H1 (cell line): Measurements from ENCODE around the gene OSM. TPM values are rescaled to one million over a fixed set of nuclear protein-coding genes. Genes with fewer than 3 reads are reported as not detected.

ENCODE experiments used
- FOSL1 ChIP-seq: IDR thresholded peaks from 2 replicates; pipeline ENCODE4 v1.6.1; 2011; ENCODE audit warnings: mild to moderate bottlenecking, low read depth, low read length, moderate library complexity; ENCODE audit not compliant: insufficient read depth
- polyA plus RNA-seq, 7 experiments: library from polyadenylated mRNA; depleted of rRNA in 3 of 7; stranded (reverse) in 5 of 7; unstranded in 2 of 7; fragments of >200 nt in 5 of 7; fragments of 200-250 nt in 2 of 7; gene quantifications; 1 replicate in 5 of 7; 2 replicates in 1 of 7; 4 replicates in 1 of 7; pipeline versions ENCODE4 v1.2.1 to v1.2.3, GENCODE V29; 2011 to 2013; ENCODE audit warnings: missing spikeins in 2 of 7, mixed read lengths in 2 of 7
- total RNA-seq: library from RNA; stranded (reverse); fragmentation: NEBNext Ultra II Directional; extraction: Animal tissue kit (Norgen Biotek cat#: 25700); gene quantifications from 2 replicates; pipeline ENCODE4 v1.2.1, GENCODE V29; 2021

OSM gene
- total and polyA plus RNA-seq, 2 of the 8 experiments (the other 6 are each of a cell fraction or from before 2014, with no cell fraction given), result not detected

DNA sequence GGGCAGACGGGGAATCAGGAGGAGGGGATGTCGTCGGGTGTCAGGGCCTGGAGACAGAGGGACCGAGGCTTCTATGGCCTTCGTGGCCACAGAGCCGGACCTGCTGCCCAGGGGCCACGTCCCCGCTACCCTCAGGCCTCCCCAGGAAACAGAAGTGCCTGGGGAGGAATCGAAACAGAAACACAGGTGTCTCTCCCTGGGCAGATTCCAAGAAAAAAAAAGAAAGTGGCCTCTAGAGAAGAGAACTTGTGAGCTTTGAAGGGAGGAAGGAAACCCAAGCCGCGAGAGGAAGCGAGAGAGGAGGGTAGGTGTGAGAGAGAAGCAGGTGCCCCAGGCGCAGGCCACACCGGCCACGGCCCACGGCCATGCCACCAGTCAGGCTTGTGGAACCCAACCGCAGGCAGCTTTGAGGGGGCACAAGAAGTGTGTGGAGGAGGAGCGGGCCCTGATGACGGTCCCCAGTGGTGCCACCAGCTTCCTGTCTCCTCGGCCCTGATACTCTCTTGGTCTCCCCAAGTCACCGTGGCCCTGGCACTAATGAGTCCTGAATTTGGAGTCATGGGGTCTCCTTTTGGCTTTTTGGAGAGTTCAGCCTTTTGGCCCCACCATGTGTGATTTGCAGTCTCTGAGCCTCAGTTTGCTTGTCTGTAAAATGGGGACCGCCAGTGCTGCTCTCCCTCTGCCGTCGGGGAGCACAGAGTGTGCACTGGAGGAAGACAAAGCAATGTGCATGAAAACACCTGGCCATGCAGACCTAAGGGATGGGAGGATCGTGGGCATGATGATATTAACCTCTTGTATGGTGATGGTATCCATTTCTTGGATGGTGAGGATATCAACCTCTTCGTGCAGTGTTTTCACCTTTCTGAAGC, 45.3 kb downstream of the OSM start (continued):
- no peak for TF ChIP-seq FOSL1
